ENCODE measurements around the gene ADRB1. TPM values are rescaled to one million over a fixed set of nuclear protein-coding genes. Genes with fewer than 3 reads are reported as not detected.

The ADRB1 gene
- total and polyA plus RNA-seq, 2 donors (not counting 3 experiments of a cell fraction or from before 2014, with no cell fraction given) = 0.23 to 0.97 TPM

DNA sequence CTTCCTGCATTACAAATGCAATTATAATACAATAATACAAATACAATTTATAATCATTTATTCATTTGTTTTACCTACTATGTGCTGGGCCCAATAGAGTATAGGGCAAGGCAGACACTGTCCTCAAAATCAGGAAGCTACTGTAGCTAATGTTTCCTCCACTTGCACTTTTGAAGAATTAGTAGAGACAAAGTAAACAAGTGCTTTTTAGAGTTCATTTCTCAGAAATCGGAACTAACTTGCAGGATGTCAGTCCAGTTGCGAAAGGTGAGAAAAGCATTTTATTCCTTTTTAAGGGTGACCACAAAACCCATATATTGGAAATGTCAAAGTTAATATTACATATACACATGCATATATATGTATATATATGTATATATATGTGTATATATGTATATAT is 14.2 kb downstream of the ADRB1 start:
- Histone ChIP-seq H3K9me3 (replicated peaks; ENCODE audit: control insufficient read depth, insufficient read depth, low read length) (no peaks in the 10 kb centered on the region), H3K9ac (replicated peaks; ENCODE audit: extremely low read depth, insufficient read depth, low read length) (no peak overlapping the region), H3K27ac (ENCODE audit: insufficient read depth, low read depth, low read length) (no peak overlapping the region), H3K79me2 (ENCODE audit: control insufficient read depth, insufficient read depth, low read length) (no peaks in the 10 kb centered on the region), H3K9me1 (replicated peaks; ENCODE audit: control insufficient read depth, extremely low read depth, insufficient read depth, low read length) (no peaks in the 10 kb centered on the region), H2AFZ (ENCODE audit: low read depth, low read length) (no peak overlapping the region), H3K4me2 (ENCODE audit: insufficient read depth, low read length) (no peak overlapping the region), H3K27me3 (ENCODE audit: control insufficient read depth in 2 of 2, insufficient read depth in 2 of 2, low read length in 2 of 2) (no peaks in the 10 kb centered on the region), H4K20me1 (replicated peaks; ENCODE audit: control insufficient read depth, extremely low read depth, insufficient read depth, low read length) (no peaks in the 10 kb centered on the region), H3K36me3 (ENCODE audit: control insufficient read depth in 2 of 2, extremely low read depth in 1 of 2, insufficient read depth in 2 of 2, low read length in 2 of 2) (no peaks in the 10 kb centered on the region), H3K4me1 (ENCODE audit: control insufficient read depth, extremely low read depth, insufficient read depth, low read length) (no peaks in the 10 kb centered on the region), H3K4me3 (replicated peaks in 1 of 3; ENCODE audit: insufficient read depth in 1 of 3, low read depth in 1 of 3, low read length in 3 of 3) (no peak overlapping the region)
- no peak for DNase-seq (ENCODE audit: low read depth, low spot score)
- intact Hi-C loops (cut with micrococcal nuclease) (no loop called here), dilution Hi-C loops (cut with MboI; ENCODE audit: extremely low pct_ligation_motif_present, low sequenced_read_pairs) (no loop called here)
- no TSS peak for BruUV-seq (replicated peaks)
- CTCF ChIA-PET = interaction anchor here (1.2 to 2.8 kb wide), 2 partner anchors 10 to 259 kb away, joined by 3 to 11 read pairs; no protein-coding TSS in a partner anchor
- POLR2A ChIA-PET = no interaction called here
- no peak for FAIRE-seq
- no peak for TF ChIP-seq FOS (IDR thresholded peaks at IDR 0.05; ENCODE audit: borderline replicate concordance, insufficient read depth, low read length)
- no peak for TF ChIP-seq MYC (IDR thresholded peaks at IDR 0.05; ENCODE audit: low read depth, low read length)
- TF ChIP-seq POLR2A (IDR thresholded peaks at IDR 0.05; ENCODE audit: low read depth, low read length) = no peak
- no peak for TF ChIP-seq EZH2 (IDR thresholded peaks at IDR 0.05; ENCODE audit: borderline replicate concordance, low read depth, low read length, severe bottlenecking)
- no peak for TF ChIP-seq CTCF (IDR thresholded peaks at IDR 0.05; ENCODE audit: extremely low read depth in 1 of 2, insufficient read depth in 1 of 2, low read depth in 1 of 2, low read length in 2 of 2)
- TF ChIP-seq, protein P1, sequence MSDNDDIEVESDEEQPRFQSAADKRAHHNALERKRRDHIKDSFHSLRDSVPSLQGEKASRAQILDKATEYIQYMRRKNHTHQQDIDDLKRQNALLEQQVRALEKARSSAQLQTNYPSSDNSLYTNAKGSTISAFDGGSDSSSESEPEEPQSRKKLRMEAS (IDR thresholded peaks at IDR 0.05; ENCODE audit: insufficient read depth, insufficient read length) = no peak
- no peak for TF ChIP-seq POLR2AphosphoS5 (IDR thresholded peaks at IDR 0.05; ENCODE audit: insufficient read depth, low read depth, low read length)
- TF ChIP-seq GATA2 (IDR thresholded peaks at IDR 0.05; ENCODE audit: insufficient read depth, insufficient read length, low read depth, low read length) = no peak
- no peak for TF ChIP-seq JUN (IDR thresholded peaks at IDR 0.05; ENCODE audit: borderline replicate concordance, insufficient read depth, insufficient read length, low read depth)

Data from endothelial cell of umbilical vein (primary cell).